ENCODE measurements around the gene MAP2K3.

Gene MAP2K3

GRCh38 chr17:21352221-21352980 lies 67.9 kb downstream of the MAP2K3 start:
- no peak for DNase-seq (ENCODE audit: low read depth)
- H3K4me3 ChIP-seq (replicated peaks; ENCODE audit: low read depth, low read length) = no peak overlapping the region
- TF ChIP-seq CTCF (IDR thresholded peaks at IDR 0.05; ENCODE audit: low read length, missing control alignments) = no peak

- DNase-seq (ENCODE audit: low read depth) = no peak
- no peak overlapping the region for H3K4me3 ChIP-seq (replicated peaks; ENCODE audit: low read depth, low read length)
- TF ChIP-seq CTCF (IDR thresholded peaks at IDR 0.05; ENCODE audit: low read length, missing control alignments) = no peak
Measured at GRCh38 chr17:21352981-21353265, 68.4 kb downstream of the MAP2K3 start.

GRCh38 chr17:21353326-21354010 lies 69.0 kb downstream of the MAP2K3 start:
- DNase-seq (ENCODE audit: low read depth) = peak; percentile 55
- no peak overlapping the region for H3K4me3 ChIP-seq (replicated peaks; ENCODE audit: low read depth, low read length)
- no peak for TF ChIP-seq CTCF (IDR thresholded peaks at IDR 0.05; ENCODE audit: low read length, missing control alignments)

GRCh38 chr17:21354796-21355385 lies 70.4 kb downstream of the MAP2K3 start:
- DNase-seq (ENCODE audit: low read depth) = no peak
- H3K4me3 ChIP-seq (replicated peaks; ENCODE audit: low read depth, low read length) = no peak overlapping the region
- TF ChIP-seq CTCF (IDR thresholded peaks at IDR 0.05; ENCODE audit: low read length, missing control alignments) = no peak

- no peak for DNase-seq (ENCODE audit: low read depth)
- no peak overlapping the region for H3K4me3 ChIP-seq (replicated peaks; ENCODE audit: low read depth, low read length)
- TF ChIP-seq CTCF (IDR thresholded peaks at IDR 0.05; ENCODE audit: low read length, missing control alignments) = no peak
Measured at GRCh38 chr17:21355586-21355985, 71.1 kb downstream of the MAP2K3 start.

- no peak for DNase-seq (ENCODE audit: low read depth)
- H3K4me3 ChIP-seq (replicated peaks; ENCODE audit: low read depth, low read length) = no peak overlapping the region
- TF ChIP-seq CTCF (IDR thresholded peaks at IDR 0.05; ENCODE audit: low read length, missing control alignments) = no peak
Measured at GRCh38 chr17:21356537-21357127, 72.1 kb downstream of the MAP2K3 start.
